ENCODE data around the gene SYT9.

SYT9 gene

DNA sequence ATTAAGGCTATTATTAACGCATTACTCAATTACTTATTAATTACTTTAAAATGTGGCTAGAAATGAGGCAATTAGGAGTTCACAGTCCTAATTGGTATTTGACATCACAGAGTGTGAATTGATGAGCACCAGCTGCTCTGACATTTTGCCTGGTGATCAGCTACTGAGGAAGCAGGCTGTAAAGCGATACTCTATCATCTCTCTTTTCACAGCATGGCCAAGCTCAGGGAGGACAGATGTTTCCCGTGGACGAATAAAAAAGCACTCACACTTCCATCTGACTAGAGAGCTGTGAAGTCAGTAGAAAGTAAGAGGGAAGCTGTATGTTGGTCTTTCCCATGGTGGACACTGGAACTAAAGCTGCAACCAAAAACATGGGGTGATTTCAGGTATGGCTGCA lies 29.1 kb upstream of the SYT9 start:
- no peak for DNase-seq (ENCODE audit: low spot score)
- TF ChIP-seq, protein P1, sequence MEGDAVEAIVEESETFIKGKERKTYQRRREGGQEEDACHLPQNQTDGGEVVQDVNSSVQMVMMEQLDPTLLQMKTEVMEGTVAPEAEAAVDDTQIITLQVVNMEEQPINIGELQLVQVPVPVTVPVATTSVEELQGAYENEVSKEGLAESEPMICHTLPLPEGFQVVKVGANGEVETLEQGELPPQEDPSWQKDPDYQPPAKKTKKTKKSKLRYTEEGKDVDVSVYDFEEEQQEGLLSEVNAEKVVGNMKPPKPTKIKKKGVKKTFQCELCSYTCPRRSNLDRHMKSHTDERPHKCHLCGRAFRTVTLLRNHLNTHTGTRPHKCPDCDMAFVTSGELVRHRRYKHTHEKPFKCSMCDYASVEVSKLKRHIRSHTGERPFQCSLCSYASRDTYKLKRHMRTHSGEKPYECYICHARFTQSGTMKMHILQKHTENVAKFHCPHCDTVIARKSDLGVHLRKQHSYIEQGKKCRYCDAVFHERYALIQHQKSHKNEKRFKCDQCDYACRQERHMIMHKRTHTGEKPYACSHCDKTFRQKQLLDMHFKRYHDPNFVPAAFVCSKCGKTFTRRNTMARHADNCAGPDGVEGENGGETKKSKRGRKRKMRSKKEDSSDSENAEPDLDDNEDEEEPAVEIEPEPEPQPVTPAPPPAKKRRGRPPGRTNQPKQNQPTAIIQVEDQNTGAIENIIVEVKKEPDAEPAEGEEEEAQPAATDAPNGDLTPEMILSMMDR (IDR thresholded peaks at IDR 0.05; ENCODE audit: extremely low read depth, missing control alignments) = no peak

DNA sequence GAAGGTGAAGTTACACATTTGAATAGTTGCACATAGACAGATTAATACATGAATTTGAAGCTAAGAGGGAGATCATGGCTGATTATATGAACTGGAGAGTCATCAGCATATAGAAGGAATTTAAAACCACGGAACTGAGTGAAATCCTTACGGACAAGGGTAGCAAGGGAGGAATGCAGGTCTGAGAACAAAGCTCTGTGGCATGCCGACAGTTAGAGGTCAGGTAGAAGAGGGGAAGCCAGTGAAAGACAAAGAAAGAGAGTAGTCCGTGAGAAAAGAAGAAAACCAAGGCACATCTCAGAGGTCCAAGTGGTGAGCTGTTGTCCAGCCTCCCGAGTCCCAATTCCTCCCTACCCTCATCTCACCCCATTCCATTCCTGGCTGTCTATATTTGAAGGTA lies 11.8 kb upstream of the SYT9 start:
- no peak for DNase-seq (ENCODE audit: low spot score)
- TF ChIP-seq, protein P1 (IDR thresholded peaks at IDR 0.05; ENCODE audit: extremely low read depth, missing control alignments) = no peak

DNA sequence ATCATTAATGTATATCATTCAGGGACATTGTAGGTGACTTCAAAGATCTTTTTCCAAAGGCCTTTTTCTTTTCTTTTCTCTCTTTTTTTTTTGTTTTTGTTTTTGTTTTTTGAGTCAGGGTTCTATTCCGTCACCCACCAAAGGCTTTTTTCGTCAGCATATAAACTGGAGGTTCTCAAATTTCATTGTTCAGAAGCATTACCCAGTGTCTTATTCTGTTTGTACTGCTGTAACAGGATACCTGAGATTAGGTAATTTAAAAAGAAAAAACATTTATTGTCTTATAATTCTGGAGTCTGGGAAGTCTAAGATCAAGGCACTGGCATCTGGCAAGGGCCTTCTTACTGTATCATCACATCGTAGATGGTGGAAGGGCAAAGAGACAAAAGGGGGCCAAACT lies 6.4 kb upstream of the SYT9 start:
- DNase-seq (ENCODE audit: low spot score) = no peak
- TF ChIP-seq, protein P1 (IDR thresholded peaks at IDR 0.05; ENCODE audit: extremely low read depth, missing control alignments) = no peak

DNA sequence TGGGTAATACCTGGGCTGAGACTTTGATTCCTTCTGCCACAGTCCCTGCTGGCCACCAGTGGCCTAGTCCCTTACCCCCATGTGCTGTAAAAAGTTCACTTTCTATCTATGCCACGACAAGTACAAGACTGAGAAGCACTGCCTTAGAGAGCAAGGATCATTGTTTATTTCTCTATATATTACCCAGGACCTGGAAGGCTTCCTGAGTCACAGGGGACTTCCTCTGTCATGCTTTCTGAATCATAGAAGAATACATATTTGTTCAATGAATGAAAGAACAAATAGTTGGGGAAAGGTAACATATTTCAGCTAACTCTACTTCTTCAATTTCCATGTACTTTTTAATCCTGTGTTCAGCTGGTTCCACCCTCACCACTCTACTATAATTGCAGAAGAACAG lies 5.5 kb upstream of the SYT9 start:
- TF ChIP-seq, protein P1 (IDR thresholded peaks at IDR 0.05; ENCODE audit: extremely low read depth, missing control alignments) = no peak
- DNase-seq (ENCODE audit: low spot score) = no peak

DNA sequence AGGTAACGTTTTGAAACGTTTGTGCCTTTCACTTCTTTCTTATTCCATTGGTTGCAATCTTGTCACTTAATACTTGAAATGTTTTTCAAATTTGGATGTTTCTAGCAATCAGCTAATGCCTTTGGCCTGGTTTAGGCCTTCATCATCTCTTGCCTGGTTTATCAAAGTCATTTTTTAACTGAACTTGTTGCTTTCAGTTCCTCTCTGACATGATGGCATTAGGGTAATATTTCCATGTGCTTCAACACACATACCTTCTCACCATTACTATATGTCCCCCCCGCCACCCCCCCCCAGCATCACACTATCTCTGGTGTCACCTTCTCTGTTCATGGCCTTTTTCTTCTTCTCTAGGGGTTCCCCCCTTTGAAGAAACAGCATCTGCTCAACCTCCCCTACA lies 1.5 kb upstream of the SYT9 start:
- TF ChIP-seq, protein P1 (IDR thresholded peaks at IDR 0.05; ENCODE audit: extremely low read depth, missing control alignments) = no peak
- DNase-seq (ENCODE audit: low spot score) = no peak

DNA sequence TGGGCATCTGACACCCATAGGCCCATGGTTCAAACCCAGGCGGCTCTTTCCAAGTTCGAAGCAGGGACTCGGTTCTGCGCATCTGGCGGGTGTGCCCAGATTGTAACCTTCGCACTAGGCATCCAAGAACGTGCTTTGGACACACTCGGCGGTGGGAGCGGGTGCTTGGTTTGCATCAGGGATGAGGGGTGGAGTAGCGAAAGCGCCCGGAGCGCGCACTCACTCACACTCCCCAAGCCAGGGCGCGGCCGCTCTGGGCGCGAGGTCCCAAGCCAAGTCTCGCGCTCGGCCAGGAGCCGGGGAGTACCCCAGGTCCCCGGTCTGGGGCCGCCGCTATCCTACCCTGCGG lies 243 bp upstream of the SYT9 start:
- TF ChIP-seq, protein P1 (IDR thresholded peaks at IDR 0.05; ENCODE audit: extremely low read depth, missing control alignments) = no peak
- DNase-seq (ENCODE audit: low spot score) = no peak

DNA sequence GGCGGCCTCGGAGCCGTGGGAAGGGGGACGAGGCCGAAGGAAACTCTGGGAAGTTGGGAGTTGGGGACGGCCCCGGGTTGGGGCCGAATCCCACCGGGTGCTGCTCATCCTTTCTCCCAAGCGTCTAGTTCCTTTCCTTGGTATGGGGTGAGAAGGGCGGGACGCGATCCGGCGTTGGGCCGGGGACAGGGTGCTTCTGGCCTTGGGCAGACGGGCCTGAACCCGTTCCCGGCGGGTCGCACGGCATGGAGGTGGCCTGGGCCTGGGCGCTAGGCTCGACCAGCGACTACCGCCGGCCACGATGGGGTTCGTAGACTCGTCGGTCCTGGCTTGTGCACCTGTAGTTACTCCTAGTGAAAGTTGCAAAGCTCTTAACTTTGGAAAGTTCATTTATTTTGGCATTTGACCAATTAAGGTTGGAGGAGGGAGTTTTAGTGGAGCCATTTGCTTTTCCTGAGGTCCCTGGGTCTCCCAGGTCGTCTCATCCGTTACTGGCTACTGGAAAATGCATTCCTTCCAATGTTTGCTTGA lies 1.0 kb downstream of the SYT9 start:
- TF ChIP-seq, protein P1 (IDR thresholded peaks at IDR 0.05; ENCODE audit: extremely low read depth, missing control alignments) = no peak
- DNase-seq (ENCODE audit: low spot score) = no peak

Measured in GM20000 (cell line).